Thoracic aorta (tissue), 2 donors: ENCODE data around the gene ANKS1A. TPM values are rescaled to one million over a fixed set of nuclear protein-coding genes. Genes with fewer than 3 reads are reported as not detected.

ENCODE experiments used
- ATAC-seq: fragments of 150-250 bp; one replicate; pipeline ENCODE4 v1.8.0; 2017; ENCODE audit warnings: low read depth; ENCODE audit not compliant: insufficient number of reproducible peaks, low FRiP score
- DNase-seq: peaks from one replicate; pipeline ENCODE4 v3.0.0-alpha.2; 2020; ENCODE audit warnings: low spot score
- H3K27ac ChIP-seq, 2 donors: fragments of 200-600 bp; sonication (generic); 1 replicate in 1 of 2; 2 replicates in 1 of 2; pipeline ENCODE4 v1.5.1; 2016; ENCODE audit warnings: mild to moderate bottlenecking in 2 of 2, moderate library complexity in 2 of 2
- H3K27me3 ChIP-seq: fragments of 200-600 bp; sonication (generic); replicated peaks from 2 replicates; pipeline ENCODE4 v1.6.0; 2016; ENCODE audit warnings: mild to moderate bottlenecking; ENCODE audit not compliant: insufficient read depth
- H3K36me3 ChIP-seq: fragments of 200-600 bp; sonication (generic); one replicate; pipeline ENCODE4 v1.5.1; 2016
- H3K4me1 ChIP-seq, 2 donors: fragments of 200-600 bp; sonication (generic); 1 replicate in 1 of 2; 2 replicates in 1 of 2; pipeline versions ENCODE4 v1.5.1 to v1.6.0; 2016; ENCODE audit warnings: low read depth in 2 of 2, mild to moderate bottlenecking in 1 of 2; ENCODE audit not compliant: control insufficient read depth in 1 of 2
- H3K4me3 ChIP-seq: fragments of 200-600 bp; sonication (generic); 2 replicates; pipeline ENCODE4 v1.5.1; 2016; ENCODE audit warnings: mild to moderate bottlenecking
- H3K9me3 ChIP-seq: fragments of 200-600 bp; sonication (generic); 2 replicates; pipeline ENCODE4 v1.5.1; 2016
- total RNA-seq, 2 donors: library from RNA; depleted of rRNA; stranded (reverse); fragments of >200 nt; gene quantifications; one replicate each; pipeline versions ENCODE4 v1.1.0 to v1.2.3, GENCODE V29; 2016
- TF ChIP-seq, protein P1 (sequence below): fragments of 200-600 bp; sonication (generic); IDR thresholded peaks from one replicate; pipeline ENCODE4 v1.5.1; 2019; ENCODE audit warnings: antibody characterized with exemption

ANKS1A gene
- total RNA-seq, 2 donors from 2014 or later, result 37.9 to 55.4 TPM

DNA sequence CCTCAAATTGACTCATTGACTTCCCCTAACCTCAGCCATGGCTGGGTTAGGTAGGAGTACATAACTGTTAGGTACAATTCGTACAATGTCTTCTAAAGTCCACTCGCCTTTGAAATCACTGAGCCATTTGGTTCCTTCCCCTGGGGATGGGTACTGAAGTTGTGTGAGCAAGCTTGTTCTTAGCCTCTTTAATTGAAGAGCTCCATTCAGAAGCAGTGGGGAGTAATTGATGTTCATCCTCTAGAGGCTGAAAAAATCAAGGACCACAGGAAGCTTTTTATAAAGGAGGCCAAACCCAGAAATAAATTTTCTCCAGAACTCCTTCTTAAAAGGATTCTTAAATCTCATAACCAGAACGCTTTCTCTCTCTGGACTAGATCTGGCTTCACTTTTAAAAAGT is 60.6 kb downstream of the ANKS1A start:
- TF ChIP-seq, protein P1, sequence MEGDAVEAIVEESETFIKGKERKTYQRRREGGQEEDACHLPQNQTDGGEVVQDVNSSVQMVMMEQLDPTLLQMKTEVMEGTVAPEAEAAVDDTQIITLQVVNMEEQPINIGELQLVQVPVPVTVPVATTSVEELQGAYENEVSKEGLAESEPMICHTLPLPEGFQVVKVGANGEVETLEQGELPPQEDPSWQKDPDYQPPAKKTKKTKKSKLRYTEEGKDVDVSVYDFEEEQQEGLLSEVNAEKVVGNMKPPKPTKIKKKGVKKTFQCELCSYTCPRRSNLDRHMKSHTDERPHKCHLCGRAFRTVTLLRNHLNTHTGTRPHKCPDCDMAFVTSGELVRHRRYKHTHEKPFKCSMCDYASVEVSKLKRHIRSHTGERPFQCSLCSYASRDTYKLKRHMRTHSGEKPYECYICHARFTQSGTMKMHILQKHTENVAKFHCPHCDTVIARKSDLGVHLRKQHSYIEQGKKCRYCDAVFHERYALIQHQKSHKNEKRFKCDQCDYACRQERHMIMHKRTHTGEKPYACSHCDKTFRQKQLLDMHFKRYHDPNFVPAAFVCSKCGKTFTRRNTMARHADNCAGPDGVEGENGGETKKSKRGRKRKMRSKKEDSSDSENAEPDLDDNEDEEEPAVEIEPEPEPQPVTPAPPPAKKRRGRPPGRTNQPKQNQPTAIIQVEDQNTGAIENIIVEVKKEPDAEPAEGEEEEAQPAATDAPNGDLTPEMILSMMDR, result no peak

GRCh38 chr6:34950849-34951248 is 61.8 kb downstream of the ANKS1A start:
- no peaks in the 10 kb centered on the region for H3K36me3 ChIP-seq
- no peak for ATAC-seq
- no peaks in the 10 kb centered on the region for H3K9me3 ChIP-seq
- no peak for DNase-seq
- H3K27ac ChIP-seq, result no peak overlapping the region
- peaks cover 0 to 5% of the 10 kb centered on the region in 2 donors for H3K4me1 ChIP-seq
- TF ChIP-seq, protein P1, result no peak
- no peaks in the 10 kb centered on the region for H3K27me3 ChIP-seq
- no peak overlapping the region for H3K4me3 ChIP-seq

More for the DNA sequence above, 60.6 kb downstream of the ANKS1A start:
- peaks cover 0 to 5% of the 10 kb centered on the region in 2 donors for H3K4me1 ChIP-seq
- no peak for ATAC-seq
- H3K4me3 ChIP-seq, result no peak overlapping the region
- H3K27ac ChIP-seq, result no peak overlapping the region
- H3K27me3 ChIP-seq, result no peaks in the 10 kb centered on the region
- DNase-seq, result no peak
- H3K9me3 ChIP-seq, result no peaks in the 10 kb centered on the region
- H3K36me3 ChIP-seq, result no peaks in the 10 kb centered on the region

- DNase-seq (no peak), ATAC-seq (no peak)
- peaks cover 0 to 6% of the 10 kb centered on the region in 2 donors for H3K4me1 ChIP-seq
- no peaks in the 10 kb centered on the region for H3K9me3 ChIP-seq
- no peaks in the 10 kb centered on the region for H3K36me3 ChIP-seq
- TF ChIP-seq, protein P1, result no peak
- no peaks in the 10 kb centered on the region for H3K27me3 ChIP-seq
- H3K27ac ChIP-seq, result no peak overlapping the region
- no peak overlapping the region for H3K4me3 ChIP-seq
These were observed 62.7 kb downstream of the ANKS1A start for GRCh38 chr6:34951731-34952130.

DNA sequence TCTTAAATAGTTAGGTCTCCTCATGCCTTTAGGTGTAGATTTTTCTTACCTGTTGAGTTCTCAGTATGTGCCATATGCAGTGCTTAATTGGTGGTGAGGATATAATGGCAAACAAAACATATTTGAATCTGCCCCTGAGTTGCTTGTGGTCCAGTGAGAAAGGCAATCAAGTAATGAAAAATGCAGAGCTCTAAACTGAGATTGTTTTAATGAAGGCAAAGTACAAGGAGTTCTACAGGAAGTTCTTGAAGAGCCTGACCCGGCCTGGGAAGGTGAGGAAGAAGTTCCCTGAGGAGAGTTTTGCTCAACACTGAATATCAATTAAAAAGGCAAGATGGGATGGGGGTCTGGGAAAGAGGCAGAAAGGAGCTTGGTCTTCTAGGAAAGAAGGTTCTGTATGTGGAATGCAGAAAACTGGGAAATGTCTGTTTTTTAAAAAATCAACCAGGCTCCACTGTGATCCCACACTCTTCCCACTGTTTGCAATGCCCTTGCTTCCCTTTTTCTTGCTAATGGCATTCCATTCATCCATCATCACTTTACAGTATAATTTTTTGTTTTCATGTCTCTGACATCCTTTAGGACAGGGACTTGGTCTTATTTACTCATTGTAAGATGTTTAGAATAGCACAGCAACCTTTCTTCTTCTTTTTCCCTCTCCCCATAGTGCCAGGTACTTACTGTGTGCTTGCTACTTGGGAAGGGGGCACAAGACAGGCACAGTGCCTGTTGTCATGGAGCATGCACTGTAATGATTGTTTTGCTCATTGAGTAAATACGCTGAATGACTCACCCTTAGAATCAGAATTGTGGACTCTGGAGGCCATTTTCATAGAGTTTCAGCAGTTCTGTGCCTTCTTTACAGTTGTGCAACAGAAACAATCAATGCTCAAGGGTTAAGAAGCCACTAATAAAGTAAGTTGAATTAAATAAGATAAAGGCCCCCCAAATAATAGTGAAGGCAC is 64.3 kb downstream of the ANKS1A start:
- no peaks in the 10 kb centered on the region for H3K27me3 ChIP-seq
- H3K9me3 ChIP-seq, result no peaks in the 10 kb centered on the region
- no peaks in the 10 kb centered on the region for H3K36me3 ChIP-seq
- no peak for ATAC-seq
- no peak overlapping the region for H3K27ac ChIP-seq
- H3K4me3 ChIP-seq, result no peak overlapping the region
- DNase-seq, result no peak
- H3K4me1 ChIP-seq, result peaks cover 0 to 11% of the 10 kb centered on the region in 2 donors
- TF ChIP-seq, protein P1, result no peak

GRCh38 chr6:34955442-34955841 is 66.4 kb downstream of the ANKS1A start:
- no peaks in the 10 kb centered on the region for H3K36me3 ChIP-seq
- no peak overlapping the region for H3K27ac ChIP-seq
- ATAC-seq, result no peak
- DNase-seq, result no peak
- H3K4me1 ChIP-seq, result peaks cover 0 to 11% of the 10 kb centered on the region in 2 donors
- H3K4me3 ChIP-seq, result no peak overlapping the region
- no peaks in the 10 kb centered on the region for H3K27me3 ChIP-seq
- TF ChIP-seq, protein P1, result no peak
- no peaks in the 10 kb centered on the region for H3K9me3 ChIP-seq
